Pulmonary artery endothelial cell (primary cell): ENCODE data around the gene SCNN1A. TPM values are rescaled to one million over a fixed set of nuclear protein-coding genes. Genes with fewer than 3 reads are reported as not detected.
A peak's percentile ranks its signal among the peaks of the same experiment; 100 is the strongest.

Source experiments
- DNase-seq: peaks from one replicate; pipeline ENCODE4 v3.0.0-alpha.2; 2011; ENCODE audit warnings: low read depth, low spot score
- total RNA-seq: library from RNA; depleted of rRNA; stranded (reverse); fragments of >200 nt; gene quantifications from 2 replicates; pipeline ENCODE4 v1.2.3, GENCODE V29; 2014

Gene SCNN1A
- total RNA-seq, 1 donor from 2014 or later, result 0.13 TPM

DNA sequence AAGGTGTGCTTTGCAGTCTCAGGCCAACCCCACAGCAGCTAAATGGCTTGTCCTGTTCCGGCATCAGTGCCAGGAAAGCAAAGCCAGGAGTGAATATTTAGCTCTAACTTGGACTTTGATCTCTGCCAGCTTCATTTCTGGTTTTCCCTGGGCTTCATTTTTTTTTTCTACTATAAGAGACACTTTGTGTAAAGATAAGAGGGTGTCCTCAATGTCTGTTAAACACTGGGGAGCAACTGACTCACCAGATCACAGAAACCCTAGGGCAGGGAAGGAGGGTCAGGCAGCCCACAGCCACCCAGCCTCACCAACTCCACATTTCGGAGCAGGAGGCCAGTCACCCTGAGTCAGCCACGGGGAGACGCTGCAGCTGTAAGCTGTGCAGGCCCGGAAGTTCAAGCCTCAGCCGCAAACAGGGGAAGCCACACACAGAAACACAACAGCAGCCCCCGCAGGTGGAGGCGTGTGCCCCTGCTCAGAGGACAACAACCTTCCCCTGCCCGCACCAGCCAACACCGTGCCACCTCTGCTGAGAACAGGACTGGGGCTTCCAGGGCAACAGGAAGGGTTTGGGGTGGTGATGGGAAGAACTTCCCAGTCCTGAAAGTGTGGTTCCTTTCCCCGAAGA, 39.8 kb downstream of the SCNN1A start:
- DNase-seq, result peak; percentile 57

DNA sequence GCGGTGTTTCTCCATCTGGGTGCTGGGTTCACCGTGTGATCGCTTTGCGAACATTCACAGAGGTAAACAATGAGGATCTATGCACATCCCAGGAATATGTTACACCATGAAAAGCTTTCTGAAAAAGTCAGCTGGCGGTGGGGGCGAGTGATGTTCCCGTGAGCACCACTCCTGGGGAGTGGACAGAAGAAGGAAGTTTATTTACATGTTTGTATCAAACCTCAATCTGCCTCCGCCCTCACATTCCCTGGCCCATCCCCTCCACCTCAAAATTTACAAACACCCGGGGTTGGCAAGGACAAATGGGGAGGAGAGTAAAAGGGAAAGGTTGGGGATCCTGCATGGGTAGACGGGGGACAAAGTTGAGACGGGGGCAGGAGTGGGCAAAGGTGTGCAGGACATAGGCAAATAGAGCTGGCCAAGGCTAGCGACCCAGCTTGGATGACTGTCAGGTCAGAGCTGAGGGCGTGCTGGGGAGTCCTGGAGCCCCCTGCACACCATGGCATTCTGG, 40.4 kb downstream of the SCNN1A start:
- no peak for DNase-seq

DNA sequence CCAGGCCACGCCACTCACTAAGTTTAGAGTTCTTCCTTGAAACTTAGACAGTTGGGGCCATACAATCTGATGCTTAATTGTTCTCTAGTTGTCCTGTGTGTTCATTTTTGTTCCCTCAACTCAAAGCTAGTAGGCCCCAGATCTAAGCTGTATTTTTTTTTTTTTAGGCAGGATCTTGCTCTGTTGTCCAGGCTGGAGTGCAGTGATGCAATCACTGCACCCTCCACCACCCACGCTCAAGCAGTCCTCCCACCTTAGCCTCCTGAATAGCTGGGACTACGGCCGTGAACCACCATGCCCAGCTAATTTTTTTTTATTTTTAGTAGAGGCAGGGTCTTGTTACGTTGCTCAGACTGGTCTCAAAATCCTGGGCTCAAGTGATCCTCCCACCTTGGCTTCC, 41.0 kb downstream of the SCNN1A start:
- DNase-seq, result no peak

- no peak for DNase-seq
Observed at GRCh38 chr12:6333566-6333965, 41.8 kb downstream of the SCNN1A start.

GRCh38 chr12:6333029-6333428, 42.3 kb downstream of the SCNN1A start:
- DNase-seq, result no peak

GRCh38 chr12:6332459-6332858, 42.9 kb downstream of the SCNN1A start:
- DNase-seq, result no peak

- no peak for DNase-seq
Observed at GRCh38 chr12:6330999-6331714, 44.2 kb downstream of the SCNN1A start.

DNA sequence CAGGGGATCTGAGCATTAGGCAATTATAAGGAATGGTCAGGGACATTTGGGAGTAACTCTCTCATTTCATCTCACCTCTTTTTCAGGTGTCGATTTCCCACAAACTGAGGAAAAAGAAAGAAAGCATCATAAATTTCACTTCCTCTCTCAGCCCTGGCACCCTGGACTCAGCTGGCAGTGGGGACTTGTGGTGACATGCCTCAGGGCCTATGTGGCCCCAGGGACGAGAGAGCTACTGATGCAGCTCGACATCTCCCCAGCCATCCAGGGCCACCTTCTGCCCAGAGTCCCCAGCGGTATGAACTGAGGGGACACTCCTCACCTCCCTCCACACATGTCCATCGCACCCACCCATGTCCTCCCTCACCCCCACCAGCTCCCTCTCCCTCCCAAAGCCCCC, 45.2 kb downstream of the SCNN1A start:
- DNase-seq, result no peak

DNA sequence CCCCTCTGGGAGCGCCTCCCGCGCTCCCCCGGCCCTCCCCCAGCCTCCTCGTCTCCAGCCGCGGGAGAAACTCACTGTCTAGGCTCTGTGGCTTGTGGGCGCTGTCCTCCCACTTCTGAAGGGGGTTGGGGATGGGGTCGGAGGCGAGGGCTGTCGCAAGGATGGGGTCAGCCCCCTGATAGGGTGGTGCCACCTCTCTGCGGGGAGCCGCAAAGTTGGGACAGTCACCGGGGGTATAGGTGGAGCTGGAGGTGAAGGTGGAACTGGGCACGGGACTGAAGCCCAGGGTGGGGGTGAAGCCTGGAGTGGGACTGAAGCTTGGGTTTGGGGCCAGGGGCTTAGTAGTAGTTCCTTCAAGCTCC, 45.7 kb downstream of the SCNN1A start:
- no peak for DNase-seq

GRCh38 chr12:6328945-6329702, 46.2 kb downstream of the SCNN1A start:
- no peak for DNase-seq

GRCh38 chr12:6328045-6328779, 47.2 kb downstream of the SCNN1A start:
- DNase-seq, result no peak

GRCh38 chr12:6327229-6328041, 47.9 kb downstream of the SCNN1A start:
- no peak for DNase-seq

DNA sequence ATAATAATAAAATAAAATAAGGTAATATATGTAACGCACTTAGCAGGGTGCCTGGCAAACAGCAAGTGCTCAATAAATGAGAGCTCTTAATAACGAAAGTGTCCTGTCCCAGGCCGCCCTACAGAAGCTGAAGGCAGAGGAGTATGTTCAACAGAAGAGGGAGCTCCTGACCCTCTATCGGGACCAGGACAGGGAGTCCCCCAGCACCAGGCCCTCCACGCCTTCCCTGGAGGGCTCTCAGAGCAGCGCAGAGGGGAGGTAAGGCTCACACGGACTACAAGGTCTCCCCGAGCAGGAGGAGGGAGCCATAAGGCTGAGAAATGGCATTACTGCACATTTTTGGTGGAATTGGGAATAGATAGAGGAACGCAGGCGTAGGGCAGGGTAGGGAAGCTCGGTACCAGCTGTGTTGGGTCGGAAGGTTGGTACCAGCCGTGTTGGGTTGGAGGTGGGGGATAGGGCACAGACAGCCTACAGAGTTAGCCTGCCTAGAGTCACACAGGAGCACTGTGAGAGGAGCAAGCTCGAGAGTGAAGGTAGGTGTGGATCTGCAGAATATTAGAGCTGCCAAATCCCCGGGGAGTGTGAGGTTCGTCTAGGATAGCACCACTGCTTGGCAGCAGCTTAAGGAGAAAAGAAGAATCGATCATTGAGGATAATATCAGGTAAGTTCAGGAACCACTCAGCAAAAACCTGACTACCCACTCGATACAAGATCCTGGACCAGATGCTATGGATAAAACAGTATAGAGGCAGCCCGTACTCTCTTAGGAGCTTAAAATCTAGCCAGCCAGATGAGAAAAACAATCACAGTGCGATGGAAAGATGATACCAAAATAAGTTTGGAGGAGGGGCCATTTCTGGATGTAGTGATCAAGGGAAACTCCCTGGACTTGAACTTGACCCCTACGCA, 48.8 kb downstream of the SCNN1A start:
- DNase-seq, result no peak

DNA sequence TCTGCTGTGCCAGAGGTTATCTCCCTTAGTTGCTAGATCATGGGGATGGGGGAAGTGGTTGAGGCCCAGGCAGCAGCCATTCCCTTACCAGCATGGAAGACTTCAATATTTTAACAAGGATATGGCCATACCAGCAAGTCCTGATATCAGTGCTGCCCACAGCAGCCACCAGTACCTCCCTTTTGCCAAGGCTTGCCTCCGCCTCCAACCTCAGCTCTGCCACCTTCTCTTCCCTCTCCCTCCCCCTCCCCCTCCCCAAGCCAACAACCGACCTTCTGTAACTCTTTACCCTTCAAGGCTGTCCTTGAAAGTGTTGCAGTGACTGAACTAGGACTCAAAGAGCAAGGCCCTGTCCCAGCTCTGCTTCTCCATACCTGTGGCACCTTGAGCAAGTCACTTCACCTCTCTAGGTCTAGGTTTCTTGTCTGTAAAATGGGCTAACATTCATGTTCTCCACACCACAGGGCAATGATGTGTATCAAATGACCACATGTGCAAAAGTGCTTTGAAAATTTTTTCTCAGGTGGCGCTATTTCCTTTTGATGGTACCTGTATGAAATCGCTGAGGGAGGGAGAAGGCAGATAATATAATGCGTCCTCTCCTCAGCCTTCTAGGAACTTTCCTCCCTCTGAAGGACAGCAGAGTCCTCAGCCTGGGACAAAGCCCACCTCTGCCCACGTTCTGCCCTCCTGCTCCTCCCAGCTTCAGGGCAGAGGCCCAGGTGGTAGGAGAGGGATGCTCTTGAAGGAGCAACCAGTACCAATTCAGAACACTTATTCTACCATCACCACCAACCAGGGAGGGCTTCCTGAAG, 50.2 kb downstream of the SCNN1A start:
- DNase-seq, result no peak

DNA sequence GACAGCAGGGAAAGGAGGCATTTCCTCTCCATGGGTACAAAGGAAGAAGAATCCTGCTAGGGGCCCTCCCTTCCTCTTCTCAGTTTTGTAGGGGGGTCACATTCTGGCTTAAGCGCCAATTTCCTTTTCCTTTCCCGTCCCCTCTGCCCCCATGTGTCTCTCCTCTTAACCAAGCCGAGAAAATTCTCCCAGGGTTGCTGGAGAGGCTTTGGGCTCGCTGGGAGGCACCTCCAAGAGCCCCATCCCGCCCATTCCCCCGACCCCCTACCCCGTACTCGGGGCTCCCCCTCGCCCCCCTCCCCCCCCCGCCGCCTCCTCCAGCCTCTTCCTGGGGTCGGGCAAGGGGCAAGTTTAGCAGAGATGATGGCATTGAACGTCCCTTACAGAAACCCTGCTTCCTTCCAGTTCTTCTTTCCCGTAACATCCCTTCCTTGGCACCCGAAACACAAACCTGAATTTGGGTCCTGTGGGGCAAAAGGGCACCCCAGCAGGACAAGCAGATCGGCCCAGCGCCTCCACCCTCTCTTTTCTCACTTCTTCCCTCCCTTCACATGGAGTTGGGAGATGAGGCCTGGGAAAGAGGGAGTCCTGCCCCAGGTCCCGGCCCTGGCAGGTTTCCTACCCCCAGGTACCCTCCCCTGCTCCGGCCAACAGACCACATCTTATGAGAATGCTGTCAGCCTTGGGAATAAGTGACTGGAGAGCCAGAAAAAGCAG, 51.2 kb downstream of the SCNN1A start:
- no peak for DNase-seq

- DNase-seq, result peak; percentile 96
Observed at GRCh38 chr12:6323340-6323994, 51.9 kb downstream of the SCNN1A start.

DNA sequence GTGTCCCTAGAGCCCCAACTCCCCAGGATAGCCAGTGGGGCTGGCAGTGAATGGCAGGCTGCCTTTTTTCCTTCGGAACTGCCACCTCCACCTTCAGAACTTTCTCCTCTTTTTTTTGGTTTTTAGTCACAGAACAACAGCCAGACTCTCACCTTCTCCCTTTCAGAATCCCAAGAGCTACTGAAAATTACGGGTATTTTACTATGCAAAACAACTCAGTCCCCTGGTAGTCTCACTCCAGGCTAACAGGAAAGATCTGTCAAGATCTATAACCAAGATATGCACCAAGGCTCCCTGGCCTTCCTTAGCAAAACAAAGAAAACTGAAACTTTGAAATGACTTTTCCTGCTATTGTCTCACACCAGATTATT, 52.4 kb downstream of the SCNN1A start:
- no peak for DNase-seq

DNA sequence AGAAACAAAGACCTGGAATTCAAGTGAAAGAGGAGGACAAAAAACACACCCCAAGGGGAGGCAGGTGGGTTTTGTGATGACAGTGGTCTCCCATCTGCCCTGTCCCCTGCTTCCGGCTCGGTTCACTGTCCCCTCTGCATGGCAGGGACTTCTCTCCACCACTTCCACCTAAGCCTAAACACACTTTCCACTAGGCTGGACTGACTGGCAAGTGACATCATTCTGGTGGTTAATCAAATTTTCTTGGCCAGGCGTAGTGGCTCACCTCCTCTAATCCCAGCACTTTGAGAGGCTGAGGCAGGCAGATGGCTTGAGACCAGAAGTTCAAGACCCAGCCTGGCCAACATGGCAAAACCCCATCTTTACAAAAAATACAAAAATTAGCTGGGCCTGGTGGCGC, 53.0 kb downstream of the SCNN1A start:
- DNase-seq, result no peak
